NCI-H524 (cell line): ENCODE results near the gene SMARCE1.

Experiments
- DNase-seq, 2 experiments: peaks; one replicate each; lab custom pipeline; 2025; lab: John Stamatoyannopoulos, UW

Gene SMARCE1

GRCh38 chr17:40582328-40582901, 65.2 kb downstream of the SMARCE1 start:
- DNase-seq: no peak

GRCh38 chr17:40580140-40580539, 67.5 kb downstream of the SMARCE1 start:
- DNase-seq: no peak

GRCh38 chr17:40579471-40579870, 68.1 kb downstream of the SMARCE1 start:
- no peak for DNase-seq

- no peak for DNase-seq
Measured at GRCh38 chr17:40577611-40578065, 70.0 kb downstream of the SMARCE1 start.

GRCh38 chr17:40576113-40576740, 71.4 kb downstream of the SMARCE1 start:
- no peak for DNase-seq
